GM19438 (cell line): ENCODE results near the gene NHSL1.
A peak's percentile ranks its signal among the peaks of the same experiment; 100 is the strongest.

Experiments used
- ATAC-seq: cut with Tn5 transposase; IDR thresholded peaks from one replicate; pipeline ENCODE4 v1.9.1; 2021; ENCODE audit warnings: low read depth; ENCODE audit not compliant: unreplicated experiment

Gene NHSL1, protein sequence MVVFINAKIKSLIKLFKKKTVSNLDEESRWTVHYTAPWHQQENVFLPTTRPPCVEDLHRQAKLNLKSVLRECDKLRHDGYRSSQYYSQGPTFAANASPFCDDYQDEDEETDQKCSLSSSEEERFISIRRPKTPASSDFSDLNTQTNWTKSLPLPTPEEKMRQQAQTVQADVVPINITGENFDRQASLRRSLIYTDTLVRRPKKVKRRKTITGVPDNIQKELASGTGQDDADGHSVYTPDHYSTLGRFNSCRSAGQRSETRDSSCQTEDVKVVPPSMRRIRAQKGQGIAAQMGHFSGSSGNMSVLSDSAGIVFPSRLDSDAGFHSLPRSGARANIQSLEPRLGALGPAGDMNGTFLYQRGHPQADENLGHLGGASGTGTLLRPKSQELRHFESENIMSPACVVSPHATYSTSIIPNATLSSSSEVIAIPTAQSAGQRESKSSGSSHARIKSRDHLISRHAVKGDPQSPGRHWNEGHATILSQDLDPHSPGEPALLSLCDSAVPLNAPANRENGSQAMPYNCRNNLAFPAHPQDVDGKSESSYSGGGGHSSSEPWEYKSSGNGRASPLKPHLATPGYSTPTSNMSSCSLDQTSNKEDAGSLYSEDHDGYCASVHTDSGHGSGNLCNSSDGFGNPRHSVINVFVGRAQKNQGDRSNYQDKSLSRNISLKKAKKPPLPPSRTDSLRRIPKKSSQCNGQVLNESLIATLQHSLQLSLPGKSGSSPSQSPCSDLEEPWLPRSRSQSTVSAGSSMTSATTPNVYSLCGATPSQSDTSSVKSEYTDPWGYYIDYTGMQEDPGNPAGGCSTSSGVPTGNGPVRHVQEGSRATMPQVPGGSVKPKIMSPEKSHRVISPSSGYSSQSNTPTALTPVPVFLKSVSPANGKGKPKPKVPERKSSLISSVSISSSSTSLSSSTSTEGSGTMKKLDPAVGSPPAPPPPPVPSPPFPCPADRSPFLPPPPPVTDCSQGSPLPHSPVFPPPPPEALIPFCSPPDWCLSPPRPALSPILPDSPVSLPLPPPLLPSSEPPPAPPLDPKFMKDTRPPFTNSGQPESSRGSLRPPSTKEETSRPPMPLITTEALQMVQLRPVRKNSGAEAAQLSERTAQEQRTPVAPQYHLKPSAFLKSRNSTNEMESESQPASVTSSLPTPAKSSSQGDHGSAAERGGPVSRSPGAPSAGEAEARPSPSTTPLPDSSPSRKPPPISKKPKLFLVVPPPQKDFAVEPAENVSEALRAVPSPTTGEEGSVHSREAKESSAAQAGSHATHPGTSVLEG (N-terminal part only)

DNA sequence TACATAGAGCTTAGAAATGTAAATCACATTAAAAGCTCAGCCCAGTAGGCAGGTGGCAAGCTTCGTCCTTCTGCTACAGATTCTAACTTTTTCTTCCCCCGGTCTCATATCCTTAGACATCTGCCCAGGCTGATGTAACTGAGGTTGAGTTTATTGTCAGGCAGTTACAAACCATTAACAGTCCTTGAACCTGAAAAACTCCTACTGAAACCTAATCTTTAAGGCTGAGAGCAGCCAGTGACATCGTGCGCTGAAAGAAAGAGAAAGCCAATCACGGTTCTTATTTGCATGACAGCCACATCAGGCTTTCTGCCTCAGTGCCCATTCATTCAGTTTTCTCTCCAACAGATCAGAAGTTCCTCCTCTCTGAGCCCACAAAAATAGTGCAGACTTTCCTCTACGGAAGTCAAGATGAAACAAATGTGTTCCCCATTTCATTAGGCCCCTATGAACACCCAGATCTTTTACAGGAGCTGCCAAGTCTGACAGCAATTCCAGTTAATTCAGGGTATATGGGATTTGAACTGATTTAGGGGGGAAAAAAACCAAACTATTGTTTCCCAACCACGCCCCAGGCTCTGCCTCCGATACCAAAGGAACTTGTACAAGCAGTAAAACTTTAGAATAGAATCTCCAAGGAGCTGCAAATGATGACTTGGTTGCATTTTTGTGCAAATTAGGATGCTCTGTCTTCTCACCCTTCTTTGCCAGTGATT is at the start of gene NHSL1:
Gene NHSL1, minus strand, starts transcription at position 192 of the 716 bp plus-strand sequence. CDS start 204 bp downstream, outside the sequence.
- peak; percentile 98 for ATAC-seq

DNA sequence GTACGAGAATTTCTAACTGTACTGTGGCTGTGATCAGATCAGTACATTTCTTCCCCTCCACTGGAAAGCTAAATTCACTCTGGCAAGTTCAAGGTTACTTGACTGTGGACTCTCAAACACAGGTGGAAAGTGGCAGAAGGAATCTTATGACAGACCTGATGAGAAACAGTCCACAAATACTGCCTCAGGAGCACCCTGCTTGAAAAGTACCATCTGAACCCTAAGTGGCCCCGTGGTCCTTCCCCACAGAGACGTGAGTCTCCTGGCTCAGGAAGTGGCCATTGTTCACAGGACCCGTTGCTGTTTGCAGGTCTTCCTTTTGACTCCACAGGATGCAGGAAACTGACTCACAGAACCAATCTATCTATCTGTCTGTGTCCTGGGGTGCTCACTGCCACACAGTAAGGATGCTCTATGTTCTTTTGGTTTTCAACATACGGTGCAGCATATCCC is 47.5 kb upstream of the NHSL1 start:
- ATAC-seq, result no peak

DNA sequence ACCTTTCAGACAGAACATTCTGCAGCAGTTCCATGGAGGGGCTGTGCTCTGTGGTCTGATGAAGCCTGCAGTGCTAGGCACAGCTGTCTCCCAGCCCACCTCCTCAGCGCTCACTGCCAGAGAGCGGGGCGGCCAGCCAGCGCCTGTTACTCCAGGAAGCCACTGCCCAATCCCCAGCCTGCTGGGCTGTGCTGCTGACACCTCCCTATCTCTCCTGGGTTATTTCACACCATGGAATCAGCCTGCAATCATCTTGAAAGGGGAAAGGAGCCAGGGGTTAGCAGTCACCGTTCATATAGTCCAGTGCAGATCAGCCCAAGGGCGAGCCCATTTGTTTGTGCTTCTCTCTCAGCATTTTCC is 46.3 kb upstream of the NHSL1 start:
- ATAC-seq, result no peak

DNA sequence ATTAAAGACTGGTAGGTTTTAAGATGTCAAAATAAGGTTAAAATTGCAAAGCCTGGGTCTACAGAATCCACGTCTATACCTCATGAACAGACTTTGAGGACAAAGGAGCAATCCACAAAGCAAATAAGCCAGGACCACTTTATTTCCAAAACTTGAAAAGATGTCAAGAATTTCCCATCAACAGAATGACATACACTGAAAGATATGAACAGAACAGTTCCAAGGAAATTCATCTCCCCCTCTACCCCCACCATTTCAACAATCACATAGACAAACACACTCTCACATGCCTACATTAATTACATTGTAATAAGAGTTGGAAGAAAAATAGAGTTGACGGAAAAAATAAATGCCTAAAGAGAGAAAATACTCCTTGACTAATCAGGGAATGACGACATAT is 45.2 kb upstream of the NHSL1 start:
- ATAC-seq, result no peak

DNA sequence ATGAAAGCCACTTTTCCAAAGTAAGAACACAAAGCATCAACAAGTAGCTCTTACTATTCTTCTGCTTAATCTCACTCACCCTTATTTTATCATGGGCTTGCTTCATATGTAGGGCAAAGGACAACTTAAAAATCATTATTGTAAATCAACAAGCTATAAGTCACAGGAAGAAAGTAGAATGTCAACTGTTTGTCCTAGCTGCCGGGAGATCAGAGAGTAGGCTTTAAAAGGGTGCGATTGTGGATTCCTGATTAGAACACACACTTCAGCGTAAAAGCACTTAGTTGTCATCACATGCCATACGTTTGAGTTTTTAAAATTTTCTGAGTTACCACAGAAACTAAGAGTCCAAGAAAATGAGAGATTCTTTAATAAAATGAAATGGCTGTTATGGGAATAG is 44.4 kb upstream of the NHSL1 start:
- ATAC-seq, result no peak

DNA sequence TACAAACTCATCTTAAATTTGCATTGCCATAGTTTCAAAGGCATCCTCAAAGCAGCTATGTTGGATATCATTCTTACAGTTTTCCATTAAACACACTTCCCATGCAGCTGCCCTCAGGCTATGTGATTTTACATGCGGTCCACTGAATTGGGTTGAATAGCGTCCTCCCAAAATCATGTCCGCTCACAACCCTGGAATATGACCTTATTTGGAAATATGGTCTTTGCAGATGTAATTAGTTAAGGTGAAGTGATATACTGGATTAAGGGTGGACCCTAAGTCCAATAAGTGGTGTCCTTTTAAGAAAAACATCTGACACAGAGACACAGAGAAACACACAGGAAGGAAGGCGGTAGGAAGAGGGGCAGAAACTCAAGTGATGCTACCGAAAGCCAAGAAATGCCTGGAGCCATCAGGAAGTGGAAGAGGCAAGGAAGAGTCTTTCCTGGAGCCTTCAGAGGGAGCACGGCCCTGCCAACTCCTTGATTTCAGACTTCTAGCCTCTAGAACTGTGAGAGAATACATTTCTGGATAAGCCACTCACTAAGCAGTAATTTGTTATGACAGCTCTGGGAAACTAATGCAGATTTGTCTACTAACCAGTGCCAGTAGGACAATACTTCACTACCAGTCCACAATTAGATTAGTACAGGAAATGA is 42.7 kb upstream of the NHSL1 start:
- no peak for ATAC-seq

DNA sequence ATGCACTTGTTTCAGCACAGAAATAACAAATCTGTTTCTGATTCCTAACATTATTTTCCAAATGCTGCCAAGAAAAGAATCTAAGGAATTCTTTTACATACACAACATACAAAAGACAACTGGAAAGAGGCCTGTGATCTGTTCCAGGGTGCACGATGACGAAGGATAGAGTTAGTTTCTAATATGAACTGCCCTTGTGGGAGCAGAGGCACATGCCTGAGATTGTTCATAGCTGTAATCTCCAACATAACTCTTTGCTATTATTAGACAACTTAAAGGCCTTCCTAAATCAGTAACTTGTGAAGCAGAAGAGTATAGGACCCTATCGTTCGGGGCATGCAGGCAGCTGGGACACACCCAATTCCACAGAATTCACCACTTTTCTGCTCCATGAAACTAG is 41.2 kb upstream of the NHSL1 start:
- ATAC-seq, result no peak

DNA sequence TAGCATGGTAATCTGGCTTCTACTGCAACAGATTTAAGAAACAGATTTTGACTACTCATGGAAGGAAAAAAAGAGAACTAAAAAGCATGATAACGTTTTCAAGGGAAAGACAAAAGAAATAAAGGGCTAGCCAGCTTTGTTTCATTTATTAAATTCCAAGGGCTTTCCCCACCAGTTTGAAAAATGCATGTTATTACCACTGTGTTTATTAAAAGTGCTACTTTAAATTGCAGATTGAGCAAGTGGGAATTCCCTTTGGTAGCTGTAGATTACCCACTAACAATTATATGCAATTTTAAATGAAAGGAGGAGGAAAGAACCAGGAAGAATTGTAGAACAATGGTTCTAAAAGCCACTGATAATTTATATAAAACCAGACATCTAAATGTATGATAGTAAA is 40.6 kb upstream of the NHSL1 start:
- ATAC-seq, result no peak

DNA sequence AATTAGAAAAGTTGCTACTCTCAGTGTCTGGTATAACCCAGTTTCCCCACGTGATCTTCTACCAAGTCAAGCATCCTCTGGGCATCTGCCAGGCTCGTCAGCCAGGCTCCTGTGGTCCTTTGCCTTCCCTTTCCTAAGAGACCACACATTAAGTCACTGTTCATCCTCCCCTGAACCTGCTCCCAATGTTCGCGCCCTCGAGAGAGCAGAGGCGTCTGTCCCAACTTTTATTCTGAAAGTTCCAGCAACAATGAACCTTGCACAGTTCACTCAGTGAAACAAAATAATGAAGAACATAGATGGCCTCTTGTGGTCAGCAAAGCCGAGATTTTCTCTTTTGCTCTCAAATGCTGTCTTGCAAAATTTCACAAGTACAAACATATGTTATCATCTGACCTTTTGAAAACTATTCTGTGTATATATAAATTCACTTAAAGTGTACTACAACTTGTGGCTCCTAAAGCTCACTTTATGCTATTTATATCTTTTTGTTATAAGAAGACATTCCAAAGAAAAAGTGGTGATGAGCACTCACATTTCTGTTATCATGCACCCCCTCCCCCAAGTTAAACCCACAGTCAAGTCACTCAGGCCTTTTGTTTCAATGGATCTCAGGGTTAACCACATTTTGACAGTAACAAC is 39.2 kb upstream of the NHSL1 start:
- ATAC-seq, result no peak

DNA sequence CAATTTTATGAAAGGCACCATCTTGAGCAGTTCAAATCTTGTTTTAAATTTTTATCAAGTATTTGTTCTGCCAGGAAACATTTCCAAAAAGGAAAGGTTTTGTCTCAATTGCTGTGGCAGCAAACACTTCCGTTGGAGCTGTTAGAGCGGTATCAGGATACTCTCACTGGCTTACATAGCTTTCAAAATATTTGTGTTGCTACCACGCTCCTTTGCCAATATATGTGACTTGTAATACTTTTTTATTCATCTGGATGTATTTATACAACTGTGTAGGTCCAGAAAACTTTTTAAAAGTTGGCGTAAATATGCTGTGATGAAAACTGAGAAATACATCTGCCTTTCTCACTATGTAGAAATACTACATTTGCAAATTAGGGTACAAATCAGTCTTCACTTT is 37.8 kb upstream of the NHSL1 start:
- ATAC-seq, result no peak

DNA sequence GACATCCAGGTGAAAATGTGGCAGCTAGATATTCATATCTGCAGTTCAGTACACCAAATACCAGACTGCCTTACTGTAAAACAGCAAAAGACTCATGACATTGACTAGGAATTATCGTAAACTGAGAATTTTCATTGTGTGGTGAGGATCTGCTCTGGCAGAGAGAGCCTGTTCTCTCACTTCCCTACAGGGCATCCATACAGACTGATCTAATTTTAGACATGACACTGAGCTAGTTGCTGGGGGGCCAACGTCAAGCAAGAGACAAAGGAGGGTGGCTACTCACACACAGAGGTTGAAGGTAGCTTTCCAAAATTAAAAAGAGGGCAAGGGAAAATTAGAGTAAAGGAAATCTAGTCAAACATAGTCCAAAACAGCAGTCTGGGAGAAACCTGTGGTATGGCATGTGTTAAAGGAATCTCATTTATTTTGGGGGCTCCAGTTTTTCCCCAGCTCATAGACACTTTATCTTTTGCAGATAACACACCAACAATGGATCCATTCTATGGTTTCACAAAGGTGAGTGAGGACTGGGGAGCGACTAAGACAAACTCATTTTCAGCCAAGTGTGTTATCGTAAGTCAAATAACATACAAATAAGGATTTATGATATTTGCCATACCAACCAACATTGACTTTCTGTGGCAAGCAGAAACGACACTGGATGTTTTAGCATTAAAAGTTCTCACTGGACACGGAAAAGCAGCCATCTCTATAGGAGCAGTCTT is 36.6 kb upstream of the NHSL1 start:
- ATAC-seq, result no peak

DNA sequence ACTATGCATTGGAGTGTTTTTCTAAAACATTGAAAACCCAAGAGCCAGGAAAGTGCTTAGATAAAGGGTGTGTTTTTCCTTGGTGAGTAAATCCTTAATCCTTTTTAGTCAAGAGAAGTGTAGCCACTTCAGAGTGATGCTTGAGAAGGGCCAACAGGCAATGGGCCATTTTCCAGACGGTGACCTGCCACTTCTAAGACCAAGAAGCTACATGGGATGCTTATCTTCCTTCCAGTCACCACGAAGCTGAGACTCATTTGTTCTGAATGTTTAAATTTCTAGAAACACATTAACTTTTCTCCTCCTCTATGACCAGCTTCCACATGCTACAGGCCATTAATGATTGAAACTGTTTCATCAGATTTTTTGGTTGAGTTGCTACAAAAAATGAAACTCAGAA is 34.4 kb upstream of the NHSL1 start:
- no peak for ATAC-seq

DNA sequence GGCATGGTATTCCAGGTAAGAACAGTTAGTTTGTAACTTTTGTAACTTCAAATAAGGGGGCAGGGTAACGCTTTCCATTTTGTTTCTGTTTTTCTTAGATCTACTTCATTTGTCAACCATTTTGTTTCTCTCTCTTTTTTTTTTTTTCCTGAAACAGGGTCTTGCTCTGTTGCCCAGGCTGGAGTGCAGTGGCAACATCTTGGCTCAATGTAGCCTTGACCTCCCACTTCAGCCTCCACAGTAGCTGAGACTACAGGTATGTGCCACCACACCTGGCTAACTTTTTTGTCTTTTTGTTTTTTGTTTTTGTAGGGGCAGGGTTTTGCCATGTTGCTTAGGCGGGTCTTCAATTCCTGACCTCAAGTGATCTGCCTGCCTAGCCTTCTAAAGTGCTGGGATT is 32.1 kb upstream of the NHSL1 start:
- ATAC-seq, result no peak

DNA sequence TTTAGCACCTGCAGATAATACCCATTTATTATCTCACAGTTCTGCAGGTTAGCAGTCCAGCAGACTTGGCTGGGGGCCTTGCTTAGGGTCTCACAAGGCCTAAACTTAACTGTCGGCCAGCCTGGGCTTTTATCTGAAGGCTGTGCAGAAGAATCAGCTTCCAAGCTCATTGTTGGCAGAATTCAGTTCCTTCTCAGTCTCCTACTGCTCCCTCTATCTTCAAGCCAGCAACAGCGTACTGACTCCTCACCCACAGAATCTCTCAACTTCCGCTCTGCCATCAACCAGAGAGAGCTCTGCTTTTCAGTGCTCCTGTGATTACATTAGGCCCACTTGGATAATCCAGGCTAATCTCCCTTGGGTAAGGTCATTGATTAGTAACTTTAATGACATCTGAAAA is 30.2 kb upstream of the NHSL1 start:
- no peak for ATAC-seq

DNA sequence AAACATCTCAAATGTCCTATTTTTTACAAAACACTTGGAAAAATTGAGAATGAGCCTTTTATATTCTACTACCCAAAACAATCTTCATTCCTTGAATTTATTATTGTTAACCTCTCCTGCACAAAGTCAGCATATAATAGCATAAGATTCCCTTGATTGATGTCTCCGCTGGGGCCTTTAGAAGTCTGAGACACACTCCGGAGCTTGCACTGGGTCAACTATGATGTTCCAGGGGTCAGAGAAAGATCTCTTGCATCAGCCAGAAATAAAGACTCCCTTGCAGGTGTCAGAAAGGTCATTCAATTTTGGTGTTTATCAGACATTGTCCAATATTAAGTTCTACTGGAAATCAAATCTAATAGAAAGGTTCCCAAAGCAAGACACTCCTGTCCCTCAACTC is 29.7 kb upstream of the NHSL1 start:
- ATAC-seq, result no peak

DNA sequence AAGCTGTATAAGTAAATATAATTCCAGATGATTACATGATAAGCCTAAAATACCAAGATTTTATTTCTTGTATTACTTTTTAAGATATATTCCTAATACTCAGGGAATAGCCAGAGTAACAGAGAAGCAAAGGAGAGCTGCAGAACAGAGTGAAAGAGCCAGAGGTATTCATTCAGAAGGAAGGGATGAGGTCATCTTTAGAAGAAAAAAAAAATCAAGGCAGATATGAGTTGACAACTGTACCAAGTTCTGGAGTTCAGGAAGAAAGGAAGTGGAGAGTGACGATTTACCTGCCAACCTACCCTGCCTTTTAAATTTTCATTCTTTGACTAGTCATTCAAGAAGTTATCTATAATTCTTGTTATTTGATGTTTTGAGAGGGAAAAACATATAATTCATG is 28.8 kb upstream of the NHSL1 start:
- ATAC-seq, result no peak

DNA sequence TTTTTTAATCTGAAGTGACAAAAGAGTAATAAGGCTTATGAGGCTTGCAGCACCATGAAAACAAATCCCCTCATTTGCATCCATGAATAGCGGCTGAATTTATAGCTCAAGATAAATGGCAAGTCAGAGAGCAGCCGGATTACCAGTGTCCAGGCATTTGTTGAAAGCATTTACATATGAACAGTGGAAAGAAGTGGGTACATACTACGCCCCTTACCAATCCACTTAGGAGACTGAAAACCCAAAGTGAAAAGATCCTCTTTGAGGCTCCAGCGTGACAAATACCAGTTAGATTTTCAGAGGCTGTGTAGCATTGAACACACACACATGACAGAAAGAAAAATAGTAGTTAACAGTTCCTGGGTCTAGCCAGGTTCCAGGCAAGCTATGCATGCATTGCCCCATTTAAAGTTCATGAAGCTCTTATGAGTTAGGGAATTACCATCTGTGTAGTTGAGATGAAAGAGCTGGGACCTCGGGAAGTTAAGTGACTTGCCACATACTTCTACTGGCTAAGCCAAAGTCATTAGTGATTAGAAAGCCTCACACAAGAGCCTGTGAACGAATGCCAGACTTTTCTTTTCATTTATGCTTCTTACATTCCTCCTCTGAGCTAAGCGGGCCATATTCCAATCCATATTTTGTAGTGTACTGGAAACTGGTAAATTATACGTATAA is 28.3 kb upstream of the NHSL1 start:
- ATAC-seq, result no peak

DNA sequence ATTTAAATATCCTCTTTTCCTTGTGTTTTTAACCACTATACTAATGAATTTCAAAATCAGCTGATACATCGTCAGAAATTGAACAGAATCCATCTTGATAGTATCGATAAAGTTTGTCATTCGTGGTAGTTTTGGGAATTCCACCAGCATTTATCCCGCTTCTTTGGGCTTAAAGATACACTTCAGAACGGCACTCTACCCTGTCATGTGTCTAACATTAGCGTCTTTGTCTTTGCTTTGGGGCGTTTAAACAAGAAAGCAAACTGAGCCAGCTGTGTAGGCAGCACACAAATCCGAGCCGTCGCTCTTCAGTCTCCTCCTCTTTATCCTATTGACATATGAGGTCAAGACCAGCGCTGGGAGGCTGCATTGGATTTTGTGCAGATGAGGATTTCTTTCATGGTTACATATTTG is 27.5 kb upstream of the NHSL1 start:
- ATAC-seq, result no peak
